Hematopoietic multipotent progenitor cell treated with erythropoietin and hydrocortisone succinate and interleukin-3 and kit ligand, for 4 days (in vitro differentiated cells): ENCODE measurements around the gene ERCC1.
"Not testable (repeated sequence)": the region's sequence is repeated elsewhere in the genome, so short reads cannot be mapped to it uniquely, and the experiment has no call there.

Source experiments
- DNase-seq: peaks from one replicate; pipeline ENCODE4 v3.0.0-alpha.2; 2015

Gene ERCC1

DNA sequence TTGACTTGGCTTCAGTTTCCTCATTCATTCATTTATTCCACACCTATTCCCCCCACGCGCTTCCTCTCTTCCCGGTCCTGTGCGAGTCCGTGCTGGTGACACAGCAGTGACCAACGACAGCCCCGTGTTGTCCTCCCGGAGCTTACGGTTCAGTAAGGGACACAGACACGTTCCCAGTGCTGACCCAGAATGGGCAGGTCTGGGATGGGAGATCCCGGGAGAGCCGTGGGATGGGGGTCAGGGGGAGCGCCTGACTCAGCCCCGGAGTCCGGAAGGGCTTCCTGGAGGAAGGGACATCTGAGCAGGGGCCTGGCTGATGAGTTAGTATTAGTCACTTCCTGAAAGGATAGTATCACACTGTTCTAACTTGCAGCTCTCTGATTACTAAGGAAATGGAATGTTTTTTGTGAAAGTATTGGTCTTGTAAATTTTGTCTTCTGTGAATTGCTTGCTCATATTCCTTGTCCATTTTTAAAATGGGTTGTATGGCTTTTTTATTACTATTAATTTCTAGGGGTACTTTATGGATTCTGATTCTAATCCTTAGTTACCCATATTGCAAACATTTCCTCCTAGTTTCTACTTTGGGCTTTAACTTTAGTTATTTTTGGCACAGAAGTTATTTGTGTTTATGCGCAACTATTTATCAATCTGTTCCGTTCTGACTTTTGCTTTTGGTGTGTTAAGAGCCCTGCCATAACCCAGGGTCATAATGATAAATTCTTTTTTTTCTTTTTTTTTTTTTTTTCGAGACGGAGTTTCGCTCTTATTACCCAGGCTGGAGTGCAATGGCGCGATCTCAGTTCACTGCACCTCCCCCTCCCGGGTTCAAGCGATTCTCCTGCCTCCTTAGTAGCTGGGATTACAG is 708 bp upstream of the ERCC1 start:
- DNase-seq: peak; percentile 83

GRCh38 chr19:45423033-45423588 is 606 bp downstream of the ERCC1 start:
- DNase-seq: no peak

DNA sequence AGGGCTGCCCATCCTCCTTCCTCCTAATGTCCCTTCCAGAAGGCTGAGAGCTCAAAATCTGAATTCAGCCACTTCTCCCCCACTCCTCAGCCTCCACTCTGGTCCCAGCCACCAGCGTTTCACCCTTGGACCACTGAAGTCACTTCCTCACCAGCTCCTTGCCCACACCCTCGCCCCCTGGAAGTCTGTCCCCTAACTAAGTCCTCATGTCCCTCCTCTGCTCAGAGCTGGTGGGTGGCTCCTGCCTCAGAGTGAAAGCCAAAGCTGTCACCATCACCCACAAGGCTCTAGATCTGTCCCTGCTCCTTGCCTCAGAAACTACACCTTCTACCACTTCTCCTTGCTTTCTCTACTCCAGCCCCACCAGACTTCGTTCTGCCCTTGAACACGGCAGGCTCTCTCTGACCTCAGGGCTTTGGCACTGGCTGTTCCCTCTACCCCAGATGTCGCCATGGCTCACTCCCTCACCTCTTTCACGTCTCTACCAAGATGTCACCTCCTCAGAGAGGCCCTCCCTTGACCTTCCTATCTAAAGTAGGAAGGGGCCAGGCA is 1.7 kb downstream of the ERCC1 start:
- no peak for DNase-seq

DNA sequence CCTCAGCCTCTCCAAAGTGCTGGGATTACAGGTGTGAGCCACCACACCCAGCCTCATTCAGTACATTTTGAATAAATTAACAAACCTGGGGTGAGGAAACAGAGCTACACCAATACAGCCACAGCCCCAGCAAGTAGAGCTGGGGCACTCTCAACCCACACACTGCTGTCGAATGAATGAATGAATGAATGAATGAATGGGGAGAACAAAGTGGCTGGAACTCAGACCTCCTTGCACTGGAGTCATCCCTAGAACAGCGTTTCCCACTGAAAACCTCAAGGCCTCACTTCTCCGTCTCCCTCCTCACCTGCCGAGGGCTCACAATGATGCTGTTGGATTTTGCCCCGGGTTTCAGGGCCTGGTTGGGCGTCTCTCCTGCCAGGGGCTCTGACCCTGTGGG is 2.8 kb downstream of the ERCC1 start:
- DNase-seq: no peak

DNA sequence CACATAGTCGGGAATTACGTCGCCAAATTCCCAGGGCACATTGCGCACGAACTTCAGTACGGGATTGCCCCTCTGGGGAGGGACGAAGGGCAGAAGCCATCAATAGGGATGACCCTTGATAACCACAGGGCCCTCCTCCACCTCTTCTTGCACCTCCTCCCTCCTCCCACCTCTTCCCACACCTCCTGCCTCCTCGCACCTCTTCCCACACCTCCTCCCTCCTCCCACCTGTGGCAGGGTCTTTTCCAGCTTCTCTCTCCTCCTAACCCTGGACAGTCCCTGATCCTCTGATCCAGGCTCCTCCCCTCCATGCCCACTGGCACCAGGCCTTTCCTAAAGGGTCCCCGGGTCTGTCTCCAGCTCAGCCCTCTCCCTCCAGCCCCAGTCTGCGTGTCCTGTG is 3.4 kb downstream of the ERCC1 start:
- DNase-seq: no peak

GRCh38 chr19:45419895-45420294 is 3.8 kb downstream of the ERCC1 start:
- no peak for DNase-seq

DNA sequence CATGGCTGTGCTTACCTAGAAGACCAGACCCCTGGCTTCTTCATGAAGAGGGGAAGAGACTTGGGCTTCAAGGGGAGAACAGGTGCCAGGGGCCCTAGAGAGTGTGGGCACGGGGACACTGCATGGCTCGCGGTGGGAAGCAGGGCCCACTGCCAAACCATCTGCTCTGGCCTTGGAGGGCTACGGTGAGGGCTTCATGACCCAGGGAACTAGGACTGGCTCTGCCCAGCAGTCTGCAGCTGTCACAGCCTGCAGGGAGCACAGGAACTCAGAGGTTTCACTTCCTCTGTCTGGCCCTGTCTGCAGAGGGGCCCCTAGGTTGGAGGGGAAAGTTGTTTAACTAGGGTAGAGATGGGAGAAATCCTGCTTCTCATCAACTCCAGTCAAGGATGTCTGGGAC is 4.3 kb downstream of the ERCC1 start:
- peak; percentile 62 for DNase-seq

DNA sequence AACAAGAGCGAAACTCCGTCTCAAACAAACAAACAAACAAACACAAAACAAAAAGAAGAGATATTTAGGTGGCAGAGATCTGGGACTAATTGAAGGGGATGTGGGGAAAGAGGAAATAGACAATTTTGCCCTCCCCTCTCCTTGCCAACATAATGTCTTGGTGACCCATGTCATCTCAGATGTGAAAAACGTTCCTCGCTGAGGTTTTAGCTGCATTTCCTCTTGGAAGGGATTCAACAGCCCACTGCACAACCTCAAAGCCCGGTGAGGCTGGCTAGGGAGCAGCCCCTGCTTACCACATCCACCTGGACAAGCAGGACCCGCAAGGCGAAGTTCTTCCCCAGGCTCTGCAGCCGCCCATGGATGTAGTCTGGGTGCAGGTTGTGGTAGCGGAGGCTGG is 4.9 kb downstream of the ERCC1 start:
- no peak for DNase-seq

DNA sequence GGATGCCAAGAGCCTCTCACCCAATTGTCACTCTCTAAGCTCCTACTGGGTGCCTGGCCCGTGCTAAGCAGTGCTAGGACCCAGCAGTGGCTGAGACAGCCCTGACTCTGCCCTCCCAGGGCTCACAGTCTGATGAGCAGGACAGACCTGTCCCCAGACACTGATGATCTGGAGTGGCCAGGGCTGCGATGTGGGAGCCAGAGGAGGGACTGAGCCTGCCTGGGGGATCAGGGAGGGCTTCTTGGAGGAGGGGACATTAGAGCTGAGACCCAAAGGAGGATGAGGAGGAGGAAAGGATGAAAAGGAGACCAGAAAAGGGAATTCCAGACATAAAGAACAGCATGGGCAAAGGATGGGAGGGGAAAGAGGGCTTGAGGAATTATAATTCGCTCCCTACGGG is 6.6 kb downstream of the ERCC1 start:
- no peak for DNase-seq

DNA sequence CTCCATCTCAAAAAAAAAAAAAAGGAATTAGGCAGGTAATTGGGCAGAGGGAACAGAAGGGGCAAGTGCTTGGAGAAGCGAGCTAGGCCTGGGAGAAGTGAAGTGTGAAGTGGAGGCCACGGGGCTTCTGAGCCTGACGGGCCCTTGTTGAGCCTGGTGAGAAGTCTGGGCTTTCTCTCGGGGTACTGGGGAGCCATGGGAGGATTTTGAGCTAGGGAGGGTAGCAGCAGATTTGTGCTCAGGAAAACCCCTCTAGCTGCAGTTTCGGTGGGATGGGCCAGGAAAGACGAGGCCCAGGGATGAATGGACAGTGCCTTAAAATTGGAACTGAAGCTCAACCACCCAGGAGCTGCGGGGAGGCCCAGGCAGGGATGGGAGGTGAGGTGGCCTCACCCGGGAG is 9.2 kb downstream of the ERCC1 start:
- DNase-seq: no peak

GRCh38 chr19:45413497-45413896 is 10.2 kb downstream of the ERCC1 start:
- DNase-seq: no peak

DNA sequence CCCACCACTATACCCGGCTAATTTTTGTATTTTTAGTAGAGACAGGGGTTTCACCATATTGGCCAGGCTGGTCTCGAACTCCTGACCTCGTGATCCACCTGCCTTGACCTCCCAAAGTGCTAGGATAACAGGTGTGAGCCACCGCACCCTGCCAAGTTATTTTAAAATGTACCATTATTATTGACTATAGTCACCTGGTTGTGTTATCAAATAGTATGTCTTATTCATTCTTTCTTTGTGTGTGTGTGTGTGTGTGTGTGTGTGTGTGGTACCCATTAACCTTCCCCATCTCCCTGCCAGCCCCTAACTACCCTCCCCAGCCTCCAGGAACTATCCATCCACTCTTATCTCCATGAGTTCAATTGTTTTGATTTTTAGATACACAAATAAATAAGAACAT is 13.4 kb downstream of the ERCC1 start:
- not testable (repeated sequence) for DNase-seq

GRCh38 chr19:45409557-45409920 is 14.2 kb downstream of the ERCC1 start:
- DNase-seq: no peak

DNA sequence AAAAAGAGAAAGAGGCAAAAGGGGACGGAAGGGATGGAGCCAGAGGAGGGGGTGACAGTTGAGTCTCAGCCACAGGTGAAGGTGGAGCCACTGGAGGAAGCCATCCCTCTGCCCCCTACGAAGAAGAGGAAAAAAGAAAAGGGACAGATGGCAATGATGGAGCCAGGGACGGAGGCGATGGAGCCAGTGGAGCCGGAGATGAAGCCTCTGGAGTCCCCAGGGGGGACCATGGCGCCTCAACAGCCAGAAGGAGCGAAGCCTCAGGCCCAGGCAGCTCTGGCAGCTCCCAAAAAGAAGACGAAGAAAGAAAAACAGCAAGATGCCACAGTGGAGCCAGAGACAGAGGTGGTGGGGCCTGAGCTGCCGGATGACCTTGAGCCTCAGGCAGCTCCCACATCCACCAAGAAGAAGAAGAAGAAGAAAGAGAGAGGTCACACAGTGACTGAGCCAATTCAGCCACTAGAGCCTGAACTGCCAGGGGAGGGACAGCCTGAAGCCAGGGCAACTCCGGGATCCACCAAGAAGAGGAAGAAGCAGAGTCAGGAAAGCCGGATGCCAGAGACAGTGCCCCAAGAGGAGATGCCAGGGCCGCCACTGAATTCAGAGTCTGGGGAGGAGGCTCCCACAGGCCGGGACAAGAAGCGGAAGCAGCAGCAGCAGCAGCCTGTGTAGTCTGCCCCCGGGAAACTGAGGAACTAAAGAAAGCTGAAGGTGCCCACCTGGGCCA is 14.7 kb downstream of the ERCC1 start:
- no peak for DNase-seq

DNA sequence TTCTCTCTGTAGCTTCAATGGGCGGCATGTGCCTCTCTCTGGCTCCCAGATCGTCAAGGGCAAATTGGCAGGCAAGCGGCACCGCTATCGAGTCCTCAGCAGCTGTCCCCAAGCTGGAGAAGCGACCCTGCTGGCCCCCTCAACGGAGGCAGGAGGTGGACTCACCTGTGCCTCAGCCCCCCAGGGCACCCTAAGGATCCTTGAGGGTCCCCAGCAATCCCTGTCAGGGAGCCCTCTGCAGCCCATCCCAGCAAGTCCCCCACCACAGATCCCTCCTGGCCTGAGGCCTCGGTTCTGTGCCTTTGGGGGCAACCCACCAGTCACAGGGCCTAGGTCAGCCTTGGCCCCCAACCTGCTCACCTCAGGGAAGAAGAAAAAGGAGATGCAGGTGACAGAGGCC is 15.6 kb downstream of the ERCC1 start:
- DNase-seq: no peak

DNA sequence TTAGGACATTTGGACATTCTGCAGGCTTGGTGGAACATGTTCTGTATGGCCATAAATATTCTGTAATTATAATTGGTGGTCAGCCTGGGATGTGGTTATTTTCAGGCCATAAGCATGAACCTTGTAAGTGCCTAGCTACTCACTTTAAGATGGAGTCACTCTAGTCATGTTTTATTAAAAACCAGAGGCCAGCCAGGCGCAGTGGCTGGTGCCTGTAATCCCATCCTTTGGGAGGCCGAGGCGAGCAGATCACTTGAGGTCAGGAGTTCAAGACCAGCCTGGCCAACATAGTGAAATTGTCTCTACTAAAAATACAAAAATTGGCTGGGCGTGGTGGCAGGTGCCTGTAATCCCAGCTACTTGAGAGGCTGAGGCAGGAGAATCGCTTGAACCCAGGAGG is 16.1 kb downstream of the ERCC1 start:
- DNase-seq: not testable (repeated sequence)

DNA sequence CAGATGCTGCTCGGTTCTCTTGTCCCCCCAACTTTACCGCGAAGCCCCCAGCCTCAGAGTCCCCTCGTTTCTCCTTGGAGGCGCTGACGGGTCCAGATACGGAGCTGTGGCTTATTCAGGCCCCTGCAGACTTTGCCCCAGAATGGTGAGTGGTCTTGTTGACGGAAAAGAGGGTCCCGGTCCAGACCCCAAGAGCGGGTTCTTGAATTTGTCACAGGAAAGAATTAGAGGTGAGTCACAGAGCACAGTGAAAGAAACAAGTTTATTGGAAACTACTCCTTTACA is 16.7 kb downstream of the ERCC1 start:
- no peak for DNase-seq

- peak; percentile 93 for DNase-seq
Measured at GRCh38 chr19:45406226-45407090, 17.3 kb downstream of the ERCC1 start, which contains the start of gene POLR1G. TSS of gene POLR1G (plus strand) at chr19:45406644. CDS start at chr19:45406697, 53 bp downstream.

DNA sequence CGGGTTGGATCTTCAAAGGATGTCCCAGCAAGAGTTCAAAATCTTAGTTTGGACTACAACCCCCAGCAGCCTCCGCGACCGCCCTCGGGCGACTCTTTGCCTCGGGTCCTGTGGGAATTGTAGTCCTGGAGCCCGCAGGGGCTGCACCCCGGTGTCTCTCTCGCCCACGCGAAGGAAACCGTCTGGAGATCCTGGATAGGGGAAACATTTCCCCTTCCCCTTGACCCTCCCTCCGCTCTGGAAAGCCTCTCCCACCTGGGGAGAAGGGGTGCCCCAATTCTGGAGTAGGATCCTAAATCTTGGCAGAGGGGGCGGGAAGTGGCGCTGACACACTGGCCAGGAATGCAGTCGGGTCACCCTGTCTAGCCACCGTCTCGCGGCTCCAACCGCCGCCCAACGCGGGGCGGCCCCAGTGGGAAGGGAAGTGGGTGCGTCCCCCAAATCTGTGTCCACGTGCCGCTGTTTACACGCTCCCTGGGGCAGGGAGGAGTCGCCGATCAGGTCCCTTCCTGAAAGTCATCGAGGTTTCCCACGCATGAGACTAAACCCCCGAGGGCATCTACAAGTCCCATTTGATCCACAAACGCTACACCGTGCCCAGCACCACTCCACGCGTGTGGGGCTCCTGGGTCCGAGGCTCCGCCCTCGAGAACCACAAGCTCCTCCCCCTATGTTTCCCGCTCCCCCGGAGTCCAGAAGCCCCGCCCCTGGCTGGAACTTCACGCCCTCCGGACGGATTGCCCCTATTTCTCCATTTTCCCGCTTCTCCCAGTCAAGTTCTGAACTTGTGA is 18.1 kb downstream of the ERCC1 start:
- peak; percentile 94 for DNase-seq

GRCh38 chr19:45404557-45405434 is 18.9 kb downstream of the ERCC1 start, which contains the start of gene PPP1R13L:
TSS of gene PPP1R13L (minus strand) at chr19:45405069. CDS start at chr19:45398318, 6,751 bp downstream.
- peak; percentile 75 for DNase-seq
